Muscle of arm (tissue), 12 donors: ENCODE results near the gene STXBP1. TPM values are rescaled to one million over a fixed set of nuclear protein-coding genes. Genes with fewer than 3 reads are reported as not detected.
"Not testable (repeated sequence)": the region's sequence is repeated elsewhere in the genome, so short reads cannot be mapped to it uniquely, and the experiment has no call there.

Experiments
- DNase-seq: peaks from one replicate; pipeline ENCODE4 v3.0.0-alpha.2; 2013
- polyA plus RNA-seq, 12 donors: library from polyadenylated mRNA; unstranded; fragments of 120-200 nt; gene quantifications; one replicate each; pipeline ENCODE4 v1.2.1, GENCODE V29; 2013; ENCODE audit not compliant: insufficient read length in 12 of 12

STXBP1 gene
- polyA plus RNA-seq, 12 donors, result 11.2 to 27.1 (median 14.7) TPM; not detected in 1

GRCh38 chr9:127574072-127574993 is 37.7 kb upstream of the STXBP1 start:
- no peak for DNase-seq

- no peak for DNase-seq
These were observed 36.0 kb upstream of the STXBP1 start for GRCh38 chr9:127575875-127576778.

GRCh38 chr9:127577194-127577593 is 34.9 kb upstream of the STXBP1 start:
- DNase-seq, result not testable (repeated sequence)

- DNase-seq, result no peak
These were observed 33.5 kb upstream of the STXBP1 start for GRCh38 chr9:127578627-127578951.

GRCh38 chr9:127578952-127579853 is 32.9 kb upstream of the STXBP1 start:
- peak; percentile 70 for DNase-seq

- DNase-seq, result no peak
These were observed 31.7 kb upstream of the STXBP1 start for GRCh38 chr9:127580366-127580765.

- no peak for DNase-seq
These were observed 31.1 kb upstream of the STXBP1 start for GRCh38 chr9:127580879-127581475.

GRCh38 chr9:127584474-127584805 is 27.6 kb upstream of the STXBP1 start:
- not testable (repeated sequence) for DNase-seq

GRCh38 chr9:127585161-127585819 is 26.8 kb upstream of the STXBP1 start:
- no peak for DNase-seq

- no peak for DNase-seq
These were observed 26.0 kb upstream of the STXBP1 start for GRCh38 chr9:127586096-127586495.

- DNase-seq, result peak; percentile 81
These were observed 25.5 kb upstream of the STXBP1 start for GRCh38 chr9:127586537-127586936.

- DNase-seq, result no peak
These were observed 24.1 kb upstream of the STXBP1 start for GRCh38 chr9:127587966-127588365.

- no peak for DNase-seq
These were observed 23.2 kb upstream of the STXBP1 start for GRCh38 chr9:127588740-127589506.

- peak; percentile 81 for DNase-seq
These were observed 22.1 kb upstream of the STXBP1 start for GRCh38 chr9:127589955-127590370.

- DNase-seq, result no peak
These were observed 16.5 kb upstream of the STXBP1 start for GRCh38 chr9:127595611-127596010.

- no peak for DNase-seq
These were observed 13.1 kb upstream of the STXBP1 start for GRCh38 chr9:127598839-127599549.

- no peak for DNase-seq
These were observed 12.6 kb upstream of the STXBP1 start for GRCh38 chr9:127599550-127599891.

- DNase-seq, result no peak
These were observed 8.9 kb upstream of the STXBP1 start for GRCh38 chr9:127603226-127603625.

- no peak for DNase-seq
These were observed 6.0 kb upstream of the STXBP1 start for GRCh38 chr9:127606043-127606442.
